Activated CD4-positive, alpha-beta T cell treated with anti-CD3 and anti-CD28 coated beads, Interleukin-2, amount 50 U/mL, for 48 hours (primary cell): ENCODE results near the gene TRPM1.

ENCODE experiments used
- DNase-seq, 2 experiments: peaks; one replicate each; pipeline ENCODE4 v3.0.0-alpha.2; 2020

TRPM1 gene

GRCh38 chr15:31081588-31082250 lies 19.8 kb downstream of the TRPM1 start:
- no peak for DNase-seq

- DNase-seq: no peak
Measured at GRCh38 chr15:31081056-31081455, 20.5 kb downstream of the TRPM1 start.

GRCh38 chr15:31080591-31081014 lies 20.9 kb downstream of the TRPM1 start:
- peak; percentile 31 to 34 for DNase-seq

- no peak for DNase-seq
Measured at GRCh38 chr15:31079519-31079918, 22.0 kb downstream of the TRPM1 start.

- DNase-seq: no peak
Measured at GRCh38 chr15:31078471-31078870, 23.1 kb downstream of the TRPM1 start.

GRCh38 chr15:31077941-31078340 lies 23.6 kb downstream of the TRPM1 start:
- no peak for DNase-seq

GRCh38 chr15:31077181-31077580 lies 24.3 kb downstream of the TRPM1 start:
- DNase-seq: no peak

- DNase-seq: no peak
Measured at GRCh38 chr15:31074321-31074720, 27.2 kb downstream of the TRPM1 start.

- no peak for DNase-seq
Measured at GRCh38 chr15:31070867-31071266, 30.7 kb downstream of the TRPM1 start.

GRCh38 chr15:31069360-31070000 lies 32.0 kb downstream of the TRPM1 start:
- DNase-seq: no peak

GRCh38 chr15:31067890-31068603 lies 33.5 kb downstream of the TRPM1 start:
- DNase-seq: no peak

GRCh38 chr15:31065824-31066223 lies 35.7 kb downstream of the TRPM1 start:
- DNase-seq: no peak

- DNase-seq: no peak
Measured at GRCh38 chr15:31062911-31063310, 38.6 kb downstream of the TRPM1 start.

GRCh38 chr15:31062310-31062847 lies 39.1 kb downstream of the TRPM1 start:
- no peak for DNase-seq

- DNase-seq: no peak
Measured at GRCh38 chr15:31060429-31061140, 40.9 kb downstream of the TRPM1 start.

- no peak for DNase-seq
Measured at GRCh38 chr15:31058236-31058962, 43.1 kb downstream of the TRPM1 start.

GRCh38 chr15:31051496-31052080 lies 49.9 kb downstream of the TRPM1 start:
- no peak for DNase-seq

- no peak for DNase-seq
Measured at GRCh38 chr15:31050953-31051352, 50.6 kb downstream of the TRPM1 start.

GRCh38 chr15:31049682-31050615 lies 51.6 kb downstream of the TRPM1 start:
- DNase-seq: no peak

- no peak for DNase-seq
Measured at GRCh38 chr15:31049111-31049510, 52.4 kb downstream of the TRPM1 start.

GRCh38 chr15:31047437-31047836 lies 54.1 kb downstream of the TRPM1 start:
- DNase-seq: no peak
